ENCODE data around the gene TRIM25.

Gene TRIM25

GRCh38 chr17:56934280-56934679 is 20.4 kb upstream of the TRIM25 start:
- no peak for DNase-seq (ENCODE audit: low read depth)
- no peak for TF ChIP-seq CTCF (IDR thresholded peaks at IDR 0.05; ENCODE audit: control insufficient read depth, extremely low read depth, insufficient read depth)
- H3K4me3 ChIP-seq (ENCODE audit: low read depth, low read length): no peak overlapping the region

GRCh38 chr17:56933868-56934267 is 20.0 kb upstream of the TRIM25 start:
- DNase-seq (ENCODE audit: low read depth): no peak
- H3K4me3 ChIP-seq (ENCODE audit: low read depth, low read length): no peak overlapping the region
- TF ChIP-seq CTCF (IDR thresholded peaks at IDR 0.05; ENCODE audit: control insufficient read depth, extremely low read depth, insufficient read depth): no peak

- TF ChIP-seq CTCF (IDR thresholded peaks at IDR 0.05; ENCODE audit: control insufficient read depth, extremely low read depth, insufficient read depth): no peak
- DNase-seq (ENCODE audit: low read depth): no peak
These were observed 19.4 kb upstream of the TRIM25 start for GRCh38 chr17:56933151-56933745.

GRCh38 chr17:56930739-56931337 is 17.0 kb upstream of the TRIM25 start:
- no peak for DNase-seq (ENCODE audit: low read depth)
- TF ChIP-seq CTCF (IDR thresholded peaks at IDR 0.05; ENCODE audit: control insufficient read depth, extremely low read depth, insufficient read depth): no peak
- H3K4me3 ChIP-seq (ENCODE audit: low read depth, low read length): no peak overlapping the region

More at GRCh38 chr17:56933151-56933745, 19.4 kb upstream of the TRIM25 start:
- no peak overlapping the region for H3K4me3 ChIP-seq (ENCODE audit: low read depth, low read length)

- H3K4me3 ChIP-seq (ENCODE audit: low read depth, low read length): no peak overlapping the region
- DNase-seq (ENCODE audit: low read depth): no peak
- no peak for TF ChIP-seq CTCF (IDR thresholded peaks at IDR 0.05; ENCODE audit: control insufficient read depth, extremely low read depth, insufficient read depth)
These were observed 15.6 kb upstream of the TRIM25 start for GRCh38 chr17:56929362-56929969.

- no peak overlapping the region for H3K4me3 ChIP-seq (ENCODE audit: low read depth, low read length)
- DNase-seq (ENCODE audit: low read depth): no peak
- no peak for TF ChIP-seq CTCF (IDR thresholded peaks at IDR 0.05; ENCODE audit: control insufficient read depth, extremely low read depth, insufficient read depth)
These were observed 14.7 kb upstream of the TRIM25 start for GRCh38 chr17:56928586-56928985.

Data from LNCaP clone FGC (cell line).